ENCODE data around the gene ANKRD24. TPM values are rescaled to one million over a fixed set of nuclear protein-coding genes. Genes with fewer than 3 reads are reported as not detected.

Gene ANKRD24
- total and polyA plus RNA-seq, 2 of the 13 experiments (the other 11 are each of a cell fraction or from before 2014, with no cell fraction given): 0.13 to 0.24 TPM

DNA sequence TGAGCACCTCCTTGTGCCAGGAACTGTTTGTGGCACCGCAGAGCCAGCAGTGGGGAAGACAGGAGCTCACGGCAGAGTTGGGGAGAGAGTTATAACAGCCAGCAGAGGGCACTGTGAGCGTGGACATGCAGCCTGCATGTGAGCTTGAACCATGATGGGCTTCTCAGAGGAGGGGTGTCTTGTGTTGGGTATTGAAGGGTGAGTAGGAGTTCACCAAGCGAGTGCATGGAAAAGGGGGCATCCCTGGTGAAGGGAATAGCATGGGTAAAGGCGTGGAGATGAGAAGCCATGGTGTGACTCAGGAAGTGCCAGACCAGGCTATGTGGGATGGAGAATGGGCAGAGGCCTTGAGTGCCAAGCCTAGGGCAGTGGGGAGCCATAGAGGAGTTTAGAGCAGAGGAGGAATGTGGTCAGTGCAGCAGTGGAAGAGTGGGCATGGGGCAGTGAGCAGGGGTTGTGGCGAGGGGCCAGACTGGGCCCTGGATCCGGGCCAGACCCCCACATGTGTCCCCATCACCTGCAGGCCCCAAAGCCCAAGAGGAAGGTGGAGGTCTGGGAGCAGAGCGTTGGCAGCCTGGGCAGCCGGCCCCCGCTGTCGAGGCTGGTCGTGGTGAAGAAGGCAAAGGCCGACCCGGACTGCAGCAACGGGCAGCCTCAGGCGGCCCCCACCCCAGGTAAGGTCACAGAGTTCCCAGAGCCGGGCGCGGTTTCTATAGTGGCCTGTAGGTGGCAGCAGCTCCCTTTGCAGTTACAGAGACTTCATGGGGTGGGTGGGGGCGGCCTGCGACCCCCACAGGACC, 84.8 kb downstream of the ANKRD24 start (continued):
- no peak for TF ChIP-seq KDM5A (IDR thresholded peaks at IDR 0.05; ENCODE audit: borderline replicate concordance, low read length)
- no peak for TF ChIP-seq ZNF3 (CRISPR knock-in tag; IDR thresholded peaks at IDR 0.05)
- TF ChIP-seq SIN3A (IDR thresholded peaks at IDR 0.05; ENCODE audit: borderline replicate concordance, low read depth, low read length): no peak
- TF ChIP-seq, protein P1, sequence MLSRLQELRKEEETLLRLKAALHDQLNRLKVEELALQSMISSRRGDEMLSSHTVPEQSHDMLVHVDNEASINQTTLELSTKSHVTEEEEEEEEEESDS (CRISPR knock-in tag; IDR thresholded peaks at IDR 0.05; ENCODE audit: borderline replicate concordance): no peak
- TF ChIP-seq, protein P2, sequence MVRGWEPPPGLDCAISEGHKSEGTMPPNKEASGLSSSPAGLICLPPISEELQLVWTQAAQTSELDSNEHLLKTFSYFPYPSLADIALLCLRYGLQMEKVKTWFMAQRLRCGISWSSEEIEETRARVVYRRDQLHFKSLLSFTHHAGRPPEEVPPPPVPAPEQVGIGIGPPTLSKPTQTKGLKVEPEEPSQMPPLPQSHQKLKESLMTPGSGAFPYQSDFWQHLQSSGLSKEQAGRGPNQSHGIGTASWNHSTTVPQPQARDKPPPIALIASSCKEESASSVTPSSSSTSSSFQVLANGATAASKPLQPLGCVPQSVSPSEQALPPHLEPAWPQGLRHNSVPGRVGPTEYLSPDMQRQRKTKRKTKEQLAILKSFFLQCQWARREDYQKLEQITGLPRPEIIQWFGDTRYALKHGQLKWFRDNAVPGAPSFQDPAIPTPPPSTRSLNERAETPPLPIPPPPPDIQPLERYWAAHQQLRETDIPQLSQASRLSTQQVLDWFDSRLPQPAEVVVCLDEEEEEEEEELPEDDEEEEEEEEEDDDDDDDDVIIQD (CRISPR knock-in tag; IDR thresholded peaks at IDR 0.05; ENCODE audit: low read depth): no peak
- TF ChIP-seq, protein P3, sequence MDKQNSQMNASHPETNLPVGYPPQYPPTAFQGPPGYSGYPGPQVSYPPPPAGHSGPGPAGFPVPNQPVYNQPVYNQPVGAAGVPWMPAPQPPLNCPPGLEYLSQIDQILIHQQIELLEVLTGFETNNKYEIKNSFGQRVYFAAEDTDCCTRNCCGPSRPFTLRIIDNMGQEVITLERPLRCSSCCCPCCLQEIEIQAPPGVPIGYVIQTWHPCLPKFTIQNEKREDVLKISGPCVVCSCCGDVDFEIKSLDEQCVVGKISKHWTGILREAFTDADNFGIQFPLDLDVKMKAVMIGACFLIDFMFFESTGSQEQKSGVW (CRISPR knock-in tag; IDR thresholded peaks at IDR 0.05; ENCODE audit: borderline replicate concordance): no peak
- no peak for TF ChIP-seq ARNT (IDR thresholded peaks at IDR 0.05)
- no peak for TF ChIP-seq HNF4A (CRISPR knock-in tag; IDR thresholded peaks at IDR 0.05)
- TF ChIP-seq, protein P4, sequence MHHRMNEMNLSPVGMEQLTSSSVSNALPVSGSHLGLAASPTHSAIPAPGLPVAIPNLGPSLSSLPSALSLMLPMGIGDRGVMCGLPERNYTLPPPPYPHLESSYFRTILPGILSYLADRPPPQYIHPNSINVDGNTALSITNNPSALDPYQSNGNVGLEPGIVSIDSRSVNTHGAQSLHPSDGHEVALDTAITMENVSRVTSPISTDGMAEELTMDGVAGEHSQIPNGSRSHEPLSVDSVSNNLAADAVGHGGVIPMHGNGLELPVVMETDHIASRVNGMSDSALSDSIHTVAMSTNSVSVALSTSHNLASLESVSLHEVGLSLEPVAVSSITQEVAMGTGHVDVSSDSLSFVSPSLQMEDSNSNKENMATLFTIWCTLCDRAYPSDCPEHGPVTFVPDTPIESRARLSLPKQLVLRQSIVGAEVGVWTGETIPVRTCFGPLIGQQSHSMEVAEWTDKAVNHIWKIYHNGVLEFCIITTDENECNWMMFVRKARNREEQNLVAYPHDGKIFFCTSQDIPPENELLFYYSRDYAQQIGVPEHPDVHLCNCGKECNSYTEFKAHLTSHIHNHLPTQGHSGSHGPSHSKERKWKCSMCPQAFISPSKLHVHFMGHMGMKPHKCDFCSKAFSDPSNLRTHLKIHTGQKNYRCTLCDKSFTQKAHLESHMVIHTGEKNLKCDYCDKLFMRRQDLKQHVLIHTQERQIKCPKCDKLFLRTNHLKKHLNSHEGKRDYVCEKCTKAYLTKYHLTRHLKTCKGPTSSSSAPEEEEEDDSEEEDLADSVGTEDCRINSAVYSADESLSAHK (CRISPR knock-in tag; IDR thresholded peaks at IDR 0.05; ENCODE audit: borderline replicate concordance): no peak
- TF ChIP-seq, protein P5, sequence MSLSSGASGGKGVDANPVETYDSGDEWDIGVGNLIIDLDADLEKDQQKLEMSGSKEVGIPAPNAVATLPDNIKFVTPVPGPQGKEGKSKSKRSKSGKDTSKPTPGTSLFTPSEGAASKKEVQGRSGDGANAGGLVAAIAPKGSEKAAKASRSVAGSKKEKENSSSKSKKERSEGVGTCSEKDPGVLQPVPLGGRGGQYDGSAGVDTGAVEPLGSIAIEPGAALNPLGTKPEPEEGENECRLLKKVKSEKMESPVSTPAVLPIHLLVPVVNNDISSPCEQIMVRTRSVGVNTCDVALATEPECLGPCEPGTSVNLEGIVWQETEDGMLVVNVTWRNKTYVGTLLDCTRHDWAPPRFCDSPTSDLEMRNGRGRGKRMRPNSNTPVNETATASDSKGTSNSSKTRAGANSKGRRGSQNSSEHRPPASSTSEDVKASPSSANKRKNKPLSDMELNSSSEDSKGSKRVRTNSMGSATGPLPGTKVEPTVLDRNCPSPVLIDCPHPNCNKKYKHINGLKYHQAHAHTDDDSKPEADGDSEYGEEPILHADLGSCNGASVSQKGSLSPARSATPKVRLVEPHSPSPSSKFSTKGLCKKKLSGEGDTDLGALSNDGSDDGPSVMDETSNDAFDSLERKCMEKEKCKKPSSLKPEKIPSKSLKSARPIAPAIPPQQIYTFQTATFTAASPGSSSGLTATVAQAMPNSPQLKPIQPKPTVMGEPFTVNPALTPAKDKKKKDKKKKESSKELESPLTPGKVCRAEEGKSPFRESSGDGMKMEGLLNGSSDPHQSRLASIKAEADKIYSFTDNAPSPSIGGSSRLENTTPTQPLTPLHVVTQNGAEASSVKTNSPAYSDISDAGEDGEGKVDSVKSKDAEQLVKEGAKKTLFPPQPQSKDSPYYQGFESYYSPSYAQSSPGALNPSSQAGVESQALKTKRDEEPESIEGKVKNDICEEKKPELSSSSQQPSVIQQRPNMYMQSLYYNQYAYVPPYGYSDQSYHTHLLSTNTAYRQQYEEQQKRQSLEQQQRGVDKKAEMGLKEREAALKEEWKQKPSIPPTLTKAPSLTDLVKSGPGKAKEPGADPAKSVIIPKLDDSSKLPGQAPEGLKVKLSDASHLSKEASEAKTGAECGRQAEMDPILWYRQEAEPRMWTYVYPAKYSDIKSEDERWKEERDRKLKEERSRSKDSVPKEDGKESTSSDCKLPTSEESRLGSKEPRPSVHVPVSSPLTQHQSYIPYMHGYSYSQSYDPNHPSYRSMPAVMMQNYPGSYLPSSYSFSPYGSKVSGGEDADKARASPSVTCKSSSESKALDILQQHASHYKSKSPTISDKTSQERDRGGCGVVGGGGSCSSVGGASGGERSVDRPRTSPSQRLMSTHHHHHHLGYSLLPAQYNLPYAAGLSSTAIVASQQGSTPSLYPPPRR (CRISPR knock-in tag; IDR thresholded peaks at IDR 0.05; ENCODE audit: borderline replicate concordance): no peak
- TF ChIP-seq, protein P6, sequence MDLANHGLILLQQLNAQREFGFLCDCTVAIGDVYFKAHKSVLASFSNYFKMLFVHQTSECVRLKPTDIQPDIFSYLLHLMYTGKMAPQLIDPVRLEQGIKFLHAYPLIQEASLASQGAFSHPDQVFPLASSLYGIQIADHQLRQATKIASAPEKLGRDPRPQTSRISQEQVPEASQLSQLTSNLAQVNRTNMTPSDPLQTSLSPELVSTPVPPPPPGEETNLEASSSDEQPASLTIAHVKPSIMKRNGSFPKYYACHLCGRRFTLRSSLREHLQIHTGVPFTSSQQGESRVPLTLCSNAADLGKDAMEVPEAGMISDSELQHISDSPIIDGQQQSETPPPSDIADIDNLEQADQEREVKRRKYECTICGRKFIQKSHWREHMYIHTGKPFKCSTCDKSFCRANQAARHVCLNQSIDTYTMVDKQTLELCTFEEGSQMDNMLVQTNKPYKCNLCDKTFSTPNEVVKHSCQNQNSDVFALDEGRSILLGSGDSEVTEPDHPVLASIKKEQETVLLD (CRISPR knock-in tag; IDR thresholded peaks at IDR 0.05; ENCODE audit: low read depth): no peak
- no peak for TF ChIP-seq FOXK1 (CRISPR knock-in tag; IDR thresholded peaks at IDR 0.05; ENCODE audit: borderline replicate concordance, low read depth)
- TF ChIP-seq, protein P7, sequence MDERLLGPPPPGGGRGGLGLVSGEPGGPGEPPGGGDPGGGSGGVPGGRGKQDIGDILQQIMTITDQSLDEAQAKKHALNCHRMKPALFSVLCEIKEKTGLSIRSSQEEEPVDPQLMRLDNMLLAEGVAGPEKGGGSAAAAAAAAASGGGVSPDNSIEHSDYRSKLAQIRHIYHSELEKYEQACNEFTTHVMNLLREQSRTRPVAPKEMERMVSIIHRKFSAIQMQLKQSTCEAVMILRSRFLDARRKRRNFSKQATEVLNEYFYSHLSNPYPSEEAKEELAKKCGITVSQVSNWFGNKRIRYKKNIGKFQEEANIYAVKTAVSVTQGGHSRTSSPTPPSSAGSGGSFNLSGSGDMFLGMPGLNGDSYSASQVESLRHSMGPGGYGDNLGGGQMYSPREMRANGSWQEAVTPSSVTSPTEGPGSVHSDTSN (CRISPR knock-in tag; IDR thresholded peaks at IDR 0.05): no peak
- TF ChIP-seq HNRNPLL (IDR thresholded peaks at IDR 0.05; ENCODE audit: low read depth, low read length, poor library complexity, severe bottlenecking): no peak
